Measurements from ENCODE around the gene MARCO.
"Not testable (repeated sequence)": the region's sequence is repeated elsewhere in the genome, so short reads cannot be mapped to it uniquely, and the experiment has no call there.

The MARCO gene

DNA sequence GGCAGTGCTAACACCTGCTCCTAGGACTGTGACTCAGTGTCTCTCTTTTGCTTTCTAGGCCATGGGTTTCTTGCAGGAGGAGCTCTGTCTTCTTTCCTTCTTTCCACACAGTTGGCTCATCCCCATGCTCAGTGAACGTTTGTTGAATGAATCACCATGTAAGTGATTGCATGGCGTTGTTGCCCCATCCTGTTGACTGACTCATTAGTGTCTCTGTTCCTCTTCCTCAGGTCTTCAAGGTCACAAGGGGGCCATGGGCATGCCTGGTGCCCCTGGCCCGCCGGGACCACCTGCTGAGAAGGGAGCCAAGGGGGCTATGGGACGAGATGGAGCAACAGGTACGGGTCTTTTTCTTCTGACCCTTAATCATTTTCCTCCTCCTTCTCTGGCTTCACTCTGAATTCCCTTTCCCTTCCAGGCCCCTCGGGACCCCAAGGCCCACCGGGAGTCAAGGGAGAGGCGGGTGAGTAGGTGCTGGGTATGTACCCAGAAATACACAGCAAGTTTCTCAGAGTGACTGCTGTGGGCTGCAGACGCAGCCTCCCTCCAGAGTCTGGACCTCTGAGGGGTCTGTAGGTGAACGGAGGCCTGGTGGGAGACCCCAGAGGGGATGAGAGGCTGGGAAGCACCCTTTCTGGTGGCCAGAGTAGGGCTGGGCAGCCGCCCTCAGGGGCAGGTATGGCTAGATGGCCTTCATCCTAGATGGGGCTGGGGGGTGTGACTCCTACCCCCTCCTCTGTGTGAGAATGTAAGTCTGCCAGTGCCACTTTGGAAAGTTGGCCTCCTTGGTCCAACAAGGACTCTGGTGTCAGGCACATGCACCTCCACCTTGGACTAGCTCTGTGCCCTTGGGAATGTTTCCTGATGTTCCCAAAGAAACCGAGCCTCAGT lies 32.4 kb downstream of the MARCO start:
- peak; percentile 53 for DNase-seq (ENCODE audit: low read depth)

DNA sequence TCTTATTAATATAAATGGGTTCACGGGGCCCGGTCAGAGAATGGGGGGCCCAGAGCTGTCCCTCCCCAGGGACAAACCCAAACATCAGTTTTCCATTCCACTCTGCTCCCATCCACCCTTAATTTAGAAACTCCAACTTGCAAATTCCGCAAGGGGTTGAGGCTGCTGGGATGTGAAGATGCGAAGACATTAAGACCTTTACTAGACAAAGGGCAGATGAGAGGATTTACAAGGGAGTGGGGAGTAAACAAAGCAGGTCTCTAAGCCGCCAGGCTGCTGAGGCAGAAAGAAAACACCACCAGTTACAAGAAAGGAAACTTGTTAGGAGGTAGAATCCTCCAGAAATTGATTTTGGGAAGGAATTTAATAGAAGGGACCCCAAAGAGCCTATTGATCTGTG lies 33.1 kb downstream of the MARCO start:
- no peak for DNase-seq (ENCODE audit: low read depth)

DNA sequence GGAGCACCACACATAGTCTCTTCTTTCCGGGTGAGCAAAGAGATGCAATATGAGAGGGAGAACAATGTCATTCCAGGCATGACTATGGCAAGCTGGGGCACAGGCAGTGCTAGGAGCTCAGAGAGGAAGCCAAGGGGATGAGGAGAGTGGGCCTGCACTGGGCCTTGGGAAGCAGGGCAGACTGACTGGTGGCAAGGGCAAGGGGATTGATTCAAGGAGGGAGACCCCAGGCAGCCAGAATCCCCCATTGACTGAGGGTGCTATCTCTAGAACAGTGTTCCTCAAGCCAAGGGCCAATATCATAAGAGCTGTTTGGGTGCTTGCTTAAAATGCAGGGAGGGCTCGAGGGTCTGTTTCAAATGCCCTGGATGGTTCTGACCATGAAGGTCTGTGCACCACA lies 36.1 kb downstream of the MARCO start:
- DNase-seq (ENCODE audit: low read depth): no peak

DNA sequence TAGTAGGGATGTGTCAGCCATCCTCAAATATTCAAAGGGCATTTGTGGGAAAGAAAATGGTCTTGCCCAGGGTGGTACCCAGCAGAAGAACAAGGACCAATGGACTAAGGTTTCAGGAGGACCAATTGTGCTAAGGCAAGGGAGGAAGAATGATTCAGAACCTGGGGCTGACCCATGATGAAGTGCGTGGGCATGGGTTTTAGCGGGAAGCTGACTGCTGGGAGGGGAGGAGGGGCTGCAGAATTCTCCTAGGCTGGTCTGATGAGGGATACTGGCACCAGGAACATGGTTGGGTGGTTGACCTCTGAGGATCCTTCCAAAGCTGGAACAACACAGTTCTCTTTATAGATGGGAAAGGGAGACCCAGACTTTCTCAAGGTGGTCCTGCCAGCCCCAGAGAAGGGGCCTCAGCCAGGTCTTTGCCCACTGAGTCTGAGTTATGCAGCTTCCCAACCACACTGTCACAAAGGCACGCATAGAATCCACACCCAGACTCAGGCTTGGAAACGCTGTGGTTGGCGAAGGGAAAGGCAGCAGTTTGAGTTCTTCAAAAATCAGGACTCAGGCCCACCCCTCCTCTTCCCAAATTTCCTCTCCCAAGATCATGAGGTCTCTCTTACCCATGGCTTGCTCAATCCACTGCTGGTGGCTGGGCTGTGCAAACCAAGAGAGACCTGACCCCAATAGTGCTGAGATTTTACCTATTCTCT lies 37.3 kb downstream of the MARCO start:
- no peak for DNase-seq (ENCODE audit: low read depth)

GRCh38 chr2:118980022-118980421 lies 38.0 kb downstream of the MARCO start:
- DNase-seq (ENCODE audit: low read depth): no peak

DNA sequence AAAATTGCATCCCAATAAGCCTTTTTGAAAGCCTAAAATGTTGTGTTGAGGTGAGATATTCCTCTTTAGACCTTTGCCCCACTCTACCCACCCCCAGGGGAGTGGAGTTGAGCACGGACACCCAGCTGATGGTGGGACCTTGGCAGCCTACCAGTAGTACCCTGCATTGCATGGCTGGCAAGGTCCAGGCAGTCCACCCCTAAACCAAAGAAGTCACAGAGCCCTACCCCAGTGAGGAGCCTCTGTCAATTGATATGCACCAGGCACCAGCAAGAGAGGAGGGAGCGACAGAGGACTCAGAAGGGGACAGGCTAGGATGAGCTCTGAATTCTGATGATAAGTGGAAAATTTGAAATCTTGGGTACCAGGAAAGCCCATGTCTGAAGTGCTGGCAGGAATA lies 38.6 kb downstream of the MARCO start:
- DNase-seq (ENCODE audit: low read depth): no peak

DNA sequence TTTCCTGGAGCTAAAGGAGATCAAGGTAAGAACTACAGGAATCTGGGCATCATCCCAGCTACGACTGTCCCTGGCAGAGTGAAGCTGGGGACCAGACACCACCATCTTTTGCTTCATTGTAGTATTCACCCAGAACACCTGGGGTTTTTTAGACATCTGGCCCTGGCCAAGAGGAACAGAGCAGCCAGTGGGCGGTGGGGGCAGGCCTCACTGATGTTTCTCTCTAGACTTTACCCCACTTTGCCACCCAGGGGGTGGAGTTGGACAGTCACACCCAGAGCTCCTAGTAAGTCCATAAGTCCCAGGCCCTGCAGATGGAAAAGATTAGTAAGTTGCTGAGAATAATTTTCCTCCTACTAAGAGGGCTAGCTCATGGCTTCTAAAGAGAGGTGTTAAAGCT lies 39.6 kb downstream of the MARCO start:
- DNase-seq (ENCODE audit: low read depth): no peak

- DNase-seq (ENCODE audit: low read depth): no peak
Observed at GRCh38 chr2:118982039-118982438, 40.0 kb downstream of the MARCO start.

- no peak for DNase-seq (ENCODE audit: low read depth)
Observed at GRCh38 chr2:118983133-118983532, 41.1 kb downstream of the MARCO start.

DNA sequence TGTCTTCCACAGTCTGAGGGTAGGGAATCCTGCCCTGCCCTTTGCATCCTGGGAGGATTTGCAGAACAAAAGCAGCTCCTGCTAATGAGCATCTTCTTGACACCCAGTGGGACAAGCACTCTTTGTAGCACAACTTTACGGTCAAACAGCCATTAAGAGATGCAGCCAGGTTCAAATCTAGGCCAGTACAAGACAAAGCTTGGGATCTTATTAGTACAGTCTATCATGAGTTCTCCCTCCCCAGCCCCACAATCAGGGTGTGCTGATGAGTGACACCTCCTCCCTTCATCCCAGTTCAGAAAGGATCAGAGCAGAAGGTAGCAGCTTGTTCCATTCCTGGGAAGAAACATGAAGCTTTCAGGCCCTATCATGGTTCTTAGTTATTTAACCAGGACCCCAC lies 41.9 kb downstream of the MARCO start:
- no peak for DNase-seq (ENCODE audit: low read depth)

- no peak for DNase-seq (ENCODE audit: low read depth)
Observed at GRCh38 chr2:118986738-118987137, 44.7 kb downstream of the MARCO start.

GRCh38 chr2:118987886-118988285 lies 45.9 kb downstream of the MARCO start:
- DNase-seq (ENCODE audit: low read depth): no peak

DNA sequence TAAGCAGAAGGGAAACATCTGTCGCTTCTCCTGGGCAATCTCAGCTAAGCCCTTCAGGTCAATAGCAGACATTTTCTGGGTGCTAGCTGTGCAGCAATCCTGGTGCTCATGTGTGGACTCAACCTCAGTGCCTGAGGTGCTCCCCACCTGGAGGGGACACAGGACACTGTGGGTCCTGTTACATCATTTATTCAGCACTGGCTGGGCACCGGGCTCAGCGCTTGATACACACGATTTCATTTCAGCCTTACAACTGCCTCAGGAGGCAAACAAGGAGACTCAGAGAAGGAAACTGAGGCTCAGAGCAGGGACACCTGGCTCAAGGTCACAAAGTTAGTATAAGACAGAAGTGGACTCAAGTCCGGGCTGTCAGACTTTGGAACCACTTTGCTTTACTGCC lies 46.7 kb downstream of the MARCO start:
- no peak for DNase-seq (ENCODE audit: low read depth)

DNA sequence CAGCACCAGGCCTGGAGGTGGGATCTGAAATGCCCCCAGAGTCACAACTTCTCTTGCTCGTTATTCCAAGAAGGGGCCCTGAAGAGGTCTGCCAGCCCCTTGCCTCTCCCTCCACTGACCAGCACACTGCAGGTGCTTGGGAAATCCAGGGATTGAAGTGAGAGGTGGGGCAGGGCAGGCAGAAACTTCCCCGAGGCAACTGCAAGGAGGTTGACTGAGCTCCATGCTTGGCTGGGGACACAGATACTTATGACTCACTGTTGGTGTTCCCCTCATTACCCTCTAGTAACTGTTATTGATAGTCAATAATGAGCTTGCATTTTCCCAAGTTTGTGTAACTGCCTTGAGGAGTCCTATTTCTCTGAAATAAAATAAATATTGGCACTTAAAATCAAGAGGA lies 47.5 kb downstream of the MARCO start:
- DNase-seq (ENCODE audit: low read depth): no peak

DNA sequence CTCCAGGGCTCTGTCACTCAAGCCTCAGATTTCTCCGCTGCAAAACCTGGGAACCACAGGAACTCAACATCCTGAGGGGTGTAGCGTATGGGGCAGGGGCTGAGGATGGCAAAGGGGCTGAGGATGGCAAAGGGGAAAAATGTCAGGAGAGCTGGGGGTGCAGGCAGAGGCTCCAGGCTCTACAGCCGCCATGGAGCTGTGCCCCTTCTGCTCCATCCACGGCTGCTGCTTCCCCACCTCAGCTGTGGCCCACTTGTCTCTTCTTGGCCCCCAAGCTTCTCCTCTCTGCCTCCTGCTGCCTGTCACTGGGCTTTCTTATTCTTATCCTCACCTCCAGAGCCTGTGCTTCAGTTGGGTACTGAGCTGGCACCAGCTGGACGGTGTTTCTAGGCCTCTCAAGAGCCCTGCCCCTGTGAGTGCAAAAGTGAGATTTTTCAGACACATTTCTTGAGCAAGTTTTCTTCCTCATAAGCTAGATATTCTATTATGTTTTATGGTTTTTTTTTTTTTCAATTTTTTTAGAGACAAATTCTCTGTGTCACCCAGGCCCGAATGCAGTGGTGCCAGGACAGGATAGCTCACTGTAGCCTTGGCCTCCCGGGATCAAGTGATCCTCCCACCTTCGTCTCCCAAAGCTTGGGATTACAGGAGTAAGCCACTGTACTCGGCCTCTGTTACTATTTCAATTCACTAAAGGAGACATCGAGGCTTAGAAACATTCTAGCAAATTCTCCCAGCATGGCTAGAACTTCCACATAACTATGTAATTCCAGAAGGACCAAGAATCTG lies 49.0 kb downstream of the MARCO start:
- no peak for DNase-seq (ENCODE audit: low read depth)

DNA sequence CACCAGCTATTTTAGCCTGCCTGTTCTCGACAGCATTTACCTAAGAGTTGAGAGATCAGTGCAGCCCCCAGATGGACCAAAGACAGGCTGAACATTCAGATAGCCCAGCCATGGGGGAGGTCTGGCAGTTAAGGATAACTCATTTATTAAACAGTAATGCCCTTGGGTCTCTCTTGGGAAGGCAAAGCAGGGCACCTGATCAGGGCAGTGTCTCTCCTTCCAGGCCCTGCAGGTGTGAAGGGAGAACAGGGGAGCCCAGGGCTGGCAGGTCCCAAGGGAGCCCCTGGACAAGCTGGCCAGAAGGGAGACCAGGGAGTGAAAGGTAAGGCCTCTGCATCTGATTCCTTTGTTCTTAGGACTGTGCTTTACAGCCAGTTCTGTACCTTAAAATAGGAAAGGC lies 49.6 kb downstream of the MARCO start:
- no peak for DNase-seq (ENCODE audit: low read depth)

DNA sequence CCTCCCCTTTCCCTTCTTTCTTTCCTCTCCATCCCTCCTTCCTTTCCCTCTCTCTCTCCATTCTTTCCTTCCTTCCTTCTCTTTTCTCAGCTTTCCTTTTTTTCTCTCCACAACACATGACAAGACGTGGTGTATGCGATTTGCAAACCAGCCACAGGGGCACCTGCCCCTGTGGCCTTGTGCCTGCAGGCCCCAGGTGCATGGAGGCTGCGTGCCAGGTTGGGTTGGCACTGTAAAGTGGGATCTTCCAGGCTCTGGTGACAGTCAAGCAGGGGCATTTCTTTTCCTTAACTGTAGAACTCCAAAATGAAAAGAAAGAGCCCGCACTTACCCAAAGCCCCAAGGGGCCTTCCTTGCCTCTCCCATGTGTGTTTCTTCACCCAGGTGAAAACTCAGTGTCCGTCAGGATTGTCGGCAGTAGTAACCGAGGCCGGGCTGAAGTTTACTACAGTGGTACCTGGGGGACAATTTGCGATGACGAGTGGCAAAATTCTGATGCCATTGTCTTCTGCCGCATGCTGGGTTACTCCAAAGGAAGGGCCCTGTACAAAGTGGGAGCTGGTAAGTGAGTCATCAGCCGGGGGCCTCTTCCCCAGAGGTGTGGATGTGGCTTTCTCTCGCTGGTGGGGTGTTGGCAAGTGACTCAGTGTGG lies 50.9 kb downstream of the MARCO start:
- no peak for DNase-seq (ENCODE audit: low read depth)

DNA sequence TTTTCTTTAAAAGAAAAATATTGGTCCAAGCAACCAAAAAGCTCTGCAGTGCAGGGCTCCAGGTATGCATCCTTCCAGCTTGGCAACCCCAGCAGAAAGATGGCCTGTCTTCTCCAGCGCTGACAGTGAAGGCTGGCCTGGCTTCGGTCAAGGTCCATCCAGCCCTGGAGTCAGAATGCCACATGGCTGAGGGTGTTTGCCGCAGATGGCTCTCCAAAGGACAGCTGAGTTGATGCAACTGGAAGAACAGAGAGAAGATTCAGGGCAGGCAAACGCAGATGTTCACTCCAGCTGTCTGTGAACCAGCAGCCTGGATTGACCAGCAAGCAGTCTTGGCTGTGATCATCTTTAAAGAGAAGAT lies 51.4 kb downstream of the MARCO start:
- DNase-seq (ENCODE audit: low read depth): no peak

GRCh38 chr2:118994172-118994700 lies 52.2 kb downstream of the MARCO start:
- DNase-seq (ENCODE audit: low read depth): no peak

- DNase-seq (ENCODE audit: low read depth): no peak
Observed at GRCh38 chr2:118994778-118995177, 52.8 kb downstream of the MARCO start.

GRCh38 chr2:119003856-119004255 lies 61.9 kb downstream of the MARCO start:
- DNase-seq (ENCODE audit: low read depth): not testable (repeated sequence)

DNA sequence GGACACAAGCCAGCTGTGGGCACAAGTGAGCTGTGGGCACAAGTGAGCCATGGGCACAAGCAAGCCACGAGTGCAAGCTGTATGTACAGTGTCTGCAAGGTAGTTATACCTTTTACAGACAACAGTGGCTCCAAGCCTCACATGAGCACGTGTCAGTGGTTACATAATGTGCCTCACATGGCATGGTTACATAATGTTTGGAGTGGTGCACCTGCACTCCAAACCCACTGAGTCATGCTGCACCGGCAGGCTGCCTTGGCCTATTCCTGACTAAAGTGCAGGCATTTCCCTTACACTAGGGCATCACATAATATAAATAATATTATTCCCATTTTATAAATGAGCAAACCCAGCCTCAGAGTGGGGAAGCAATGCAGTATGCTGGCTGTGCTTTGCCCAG lies 62.6 kb downstream of the MARCO start:
- DNase-seq (ENCODE audit: low read depth): no peak
